Erythroblast (primary cell): ENCODE data around the gene MYLK3.

Source experiments
- DNase-seq, 2 experiments: peaks; one replicate each; lab custom pipeline; 2025; lab: John Stamatoyannopoulos, UW
- GATA1 ChIP-seq: IDR thresholded peaks from 2 replicates; pipeline ENCODE4 v1.6.1; 2011; ENCODE audit warnings: low read depth, mild to moderate bottlenecking, control low read depth, low read length, moderate library complexity
- POLR2A ChIP-seq: IDR thresholded peaks from 2 replicates; pipeline ENCODE4 v1.6.1; 2011; ENCODE audit warnings: mild to moderate bottlenecking, low read length

Gene MYLK3

GRCh38 chr16:46746821-46747776 lies 1.0 kb downstream of the MYLK3 start:
- TF ChIP-seq POLR2A (no peak), GATA1 (no peak)
- DNase-seq, result no peak

- TF ChIP-seq GATA1 (no peak), POLR2A (no peak)
- DNase-seq, result peak in 1 of 2 experiments; percentile 9
These were observed 2.5 kb downstream of the MYLK3 start for GRCh38 chr16:46745617-46746016.

- peak; percentile 22 to 26 for DNase-seq
- TF ChIP-seq GATA1 (no peak), POLR2A (no peak)
These were observed 4.9 kb downstream of the MYLK3 start for GRCh38 chr16:46743232-46743719.

GRCh38 chr16:46739934-46740333 lies 8.2 kb downstream of the MYLK3 start:
- DNase-seq, result peak; percentile 56 to 80
- TF ChIP-seq GATA1 (no peak), POLR2A (no peak)

- DNase-seq, result no peak
- TF ChIP-seq POLR2A (no peak), GATA1 (no peak)
These were observed 10.4 kb downstream of the MYLK3 start for GRCh38 chr16:46737621-46738214.

GRCh38 chr16:46736695-46737094 lies 11.4 kb downstream of the MYLK3 start:
- TF ChIP-seq GATA1 (no peak), POLR2A (no peak)
- DNase-seq, result no peak

GRCh38 chr16:46733319-46733830 lies 14.8 kb downstream of the MYLK3 start:
- TF ChIP-seq POLR2A, result no peak
- no peak for TF ChIP-seq GATA1
- DNase-seq, result no peak

- TF ChIP-seq POLR2A (no peak), GATA1 (no peak)
These were observed 15.6 kb downstream of the MYLK3 start for GRCh38 chr16:46732561-46732960.

GRCh38 chr16:46731691-46732555 lies 16.2 kb downstream of the MYLK3 start:
- DNase-seq, result peak in 1 of 2 experiments; percentile 24
- TF ChIP-seq POLR2A (no peak), GATA1 (no peak)

More at GRCh38 chr16:46732561-46732960, 15.6 kb downstream of the MYLK3 start:
- DNase-seq, result no peak

- DNase-seq, result no peak
- no peak for TF ChIP-seq POLR2A
- TF ChIP-seq GATA1, result no peak
These were observed 17.1 kb downstream of the MYLK3 start for GRCh38 chr16:46730801-46731690.

GRCh38 chr16:46730126-46730525 lies 18.0 kb downstream of the MYLK3 start:
- DNase-seq, result no peak
- TF ChIP-seq POLR2A, result no peak
- no peak for TF ChIP-seq GATA1
